Epithelial cell of esophagus (primary cell): ENCODE measurements around the gene SLC8B1.

Experiments used
- DNase-seq: peaks from one replicate; pipeline ENCODE4 v3.0.0; 2010; ENCODE audit warnings: low read depth
- H3K4me3 ChIP-seq: 2 replicates; pipeline ENCODE4 v1.5.1; 2011; ENCODE audit warnings: mild to moderate bottlenecking, low read length, control low read depth
- CTCF ChIP-seq: IDR thresholded peaks from 2 replicates; pipeline ENCODE4 v1.5.1; 2011; ENCODE audit warnings: low read depth, mild to moderate bottlenecking, low read length, control low read depth, inconsistent platforms; ENCODE audit not compliant: insufficient read depth; ENCODE audit errors: missing control alignments

Gene SLC8B1

DNA sequence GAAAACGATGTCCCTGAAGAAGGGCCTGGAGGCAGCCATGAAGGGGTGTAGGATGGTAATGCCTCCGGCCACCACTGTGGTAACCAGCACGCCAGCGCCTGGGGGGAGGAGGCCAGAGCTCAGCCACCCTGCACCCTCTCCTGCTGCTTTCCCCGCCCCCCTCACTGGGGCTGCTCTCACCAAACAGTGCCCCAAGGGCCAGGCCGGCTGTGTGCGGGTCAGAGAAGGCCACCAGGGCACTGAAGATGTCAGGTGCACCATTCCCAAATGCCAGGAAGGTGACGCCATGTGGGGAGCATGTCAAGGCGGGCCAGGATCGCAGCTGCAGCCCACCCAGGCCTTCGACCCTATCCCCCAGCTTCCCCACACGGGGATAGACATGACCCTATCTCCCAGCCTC lies 14.5 kb downstream of the SLC8B1 start:
- H3K4me3 ChIP-seq: no peak overlapping the region
- no peak for DNase-seq
- TF ChIP-seq CTCF: no peak

GRCh38 chr12:113318900-113319628 lies 15.8 kb downstream of the SLC8B1 start:
- no peak for TF ChIP-seq CTCF
- no peak for DNase-seq
- H3K4me3 ChIP-seq: no peak overlapping the region

DNA sequence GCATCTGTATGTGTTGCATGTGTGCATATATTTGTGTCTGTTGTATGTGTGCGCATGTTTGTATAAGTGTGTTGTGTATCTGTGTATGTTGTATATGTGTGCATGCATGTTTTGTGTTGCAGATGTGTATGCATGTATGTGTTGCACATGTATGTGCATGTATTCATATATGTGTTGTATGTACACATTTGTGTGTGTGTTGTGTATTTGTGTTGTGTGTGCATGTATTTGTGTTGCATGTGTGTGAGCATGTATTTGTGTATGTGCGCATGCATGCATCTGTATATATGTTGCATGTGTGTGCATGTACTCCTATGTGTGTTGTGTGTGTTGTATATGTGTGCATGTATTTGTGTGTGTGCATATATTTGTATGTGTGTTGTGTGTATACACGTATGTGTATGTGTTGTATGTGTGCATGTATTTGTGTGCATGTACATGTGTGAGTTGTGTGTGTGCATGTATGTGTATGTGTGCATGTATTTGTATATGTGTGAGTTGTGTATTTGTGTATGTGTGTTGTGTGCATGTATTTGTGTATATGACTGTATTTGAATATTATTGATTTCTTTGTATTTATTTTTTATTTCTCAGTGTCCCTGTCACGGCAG lies 16.8 kb downstream of the SLC8B1 start:
- DNase-seq: no peak
- TF ChIP-seq CTCF: no peak
- no peak overlapping the region for H3K4me3 ChIP-seq

GRCh38 chr12:113317122-113317521 lies 17.8 kb downstream of the SLC8B1 start:
- DNase-seq: no peak
- no peak overlapping the region for H3K4me3 ChIP-seq
- TF ChIP-seq CTCF: no peak

- H3K4me3 ChIP-seq: no peak overlapping the region
- TF ChIP-seq CTCF: no peak
- no peak for DNase-seq
Observed at GRCh38 chr12:113316155-113316554, 18.8 kb downstream of the SLC8B1 start.

GRCh38 chr12:113315358-113315757 lies 19.6 kb downstream of the SLC8B1 start:
- no peak for TF ChIP-seq CTCF
- no peak for DNase-seq
- H3K4me3 ChIP-seq: no peak overlapping the region

DNA sequence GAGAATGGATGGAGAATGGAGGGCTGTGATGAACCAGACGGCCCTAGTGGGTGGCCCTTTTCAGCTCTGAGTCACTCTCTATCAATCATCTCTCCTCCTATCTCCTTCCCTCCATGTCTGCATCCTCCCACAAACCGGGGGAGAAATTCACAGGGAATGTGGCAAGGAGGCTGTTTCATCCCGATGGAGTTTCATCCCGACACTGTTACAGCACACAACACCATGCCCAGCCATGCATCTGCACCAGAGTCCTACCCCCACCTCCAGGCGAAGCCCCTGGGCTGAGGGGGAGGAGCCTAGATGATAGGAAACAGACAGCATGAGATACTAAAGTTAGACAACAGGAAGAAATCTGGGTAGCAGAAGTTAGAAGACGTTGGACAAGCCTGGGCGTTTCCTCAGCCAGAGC lies 20.8 kb downstream of the SLC8B1 start:
- DNase-seq: no peak
- TF ChIP-seq CTCF: no peak
- H3K4me3 ChIP-seq: no peak overlapping the region
